ENCODE measurements around the gene CGNL1. TPM values are rescaled to one million over a fixed set of nuclear protein-coding genes. Genes with fewer than 3 reads are reported as not detected.
A peak's percentile ranks its signal among the peaks of the same experiment; 100 is the strongest.

CGNL1 gene
- total and polyA plus RNA-seq, 2 experiments from 2014 or later: 11.4 to 13.1 TPM

- no peaks in the 10 kb centered on the region for H3K79me2 ChIP-seq
- no peaks in the 10 kb centered on the region for H3K27me3 ChIP-seq
- peak overlapping the region; percentile 91 for H3K27ac ChIP-seq
- H3K36me3 ChIP-seq (replicated peaks; ENCODE audit: insufficient read depth, low read depth): no peaks in the 10 kb centered on the region
- no peaks in the 10 kb centered on the region for H3K9me2 ChIP-seq (replicated peaks; ENCODE audit: insufficient read depth)
- H3K4me3 ChIP-seq: no peak overlapping the region
- no peak overlapping the region for H3K4me2 ChIP-seq
- H3K9me3 ChIP-seq (ENCODE audit: low read depth): no peaks in the 10 kb centered on the region
- DNase-seq (ENCODE audit: low spot score): no peak
- TF ChIP-seq EZH2 (IDR thresholded peaks at IDR 0.05; ENCODE audit: borderline replicate concordance): no peak
- TF ChIP-seq EZH2phosphoT487 (IDR thresholded peaks at IDR 0.05; ENCODE audit: low read depth, severe bottlenecking, unreplicated experiment): no peak
- no peak for TF ChIP-seq CTCF (IDR thresholded peaks at IDR 0.05; ENCODE audit: poor library complexity)
- H3K4me1 ChIP-seq (ENCODE audit: insufficient read depth): peaks cover 44% of the 10 kb centered on the region
- no peaks in the 10 kb centered on the region for H4K20me1 ChIP-seq (ENCODE audit: insufficient read depth, poor library complexity, severe bottlenecking)
- no peak overlapping the region for H2AFZ ChIP-seq
- 73% methylated on average over 2 of the region's 2 CpGs for WGBS (ENCODE audit: low lambda C conversion rate, missing lambda C conversion rate)
Observed at GRCh38 chr15:57548351-57548750, 172.0 kb downstream of the CGNL1 start.

- Histone ChIP-seq H3K79me2 (no peaks in the 10 kb centered on the region), H3K4me1 (ENCODE audit: insufficient read depth) (peaks cover 44% of the 10 kb centered on the region), H4K20me1 (ENCODE audit: insufficient read depth, poor library complexity, severe bottlenecking) (no peaks in the 10 kb centered on the region), H3K4me3 (no peak overlapping the region), H3K4me2 (no peak overlapping the region), H3K27me3 (no peaks in the 10 kb centered on the region), H3K9me3 (ENCODE audit: low read depth) (no peaks in the 10 kb centered on the region), H3K9me2 (replicated peaks; ENCODE audit: insufficient read depth) (no peaks in the 10 kb centered on the region), H2AFZ (no peak overlapping the region), H3K36me3 (replicated peaks; ENCODE audit: insufficient read depth, low read depth) (no peaks in the 10 kb centered on the region), H3K27ac (peak overlapping the region; percentile 91)
- DNase-seq (ENCODE audit: low spot score): no peak
- WGBS (ENCODE audit: low lambda C conversion rate, missing lambda C conversion rate): 79% methylated on average over 5 of the region's 5 CpGs
- TF ChIP-seq EZH2phosphoT487 (IDR thresholded peaks at IDR 0.05; ENCODE audit: low read depth, severe bottlenecking, unreplicated experiment): no peak
- TF ChIP-seq EZH2 (IDR thresholded peaks at IDR 0.05; ENCODE audit: borderline replicate concordance): no peak
- TF ChIP-seq CTCF (IDR thresholded peaks at IDR 0.05; ENCODE audit: poor library complexity): no peak
Observed at GRCh38 chr15:57548835-57549234, 172.5 kb downstream of the CGNL1 start.

GRCh38 chr15:57549935-57550334 lies 173.6 kb downstream of the CGNL1 start:
- Histone ChIP-seq H3K27ac (peak overlapping the region; percentile 91), H3K4me3 (no peak overlapping the region), H4K20me1 (ENCODE audit: insufficient read depth, poor library complexity, severe bottlenecking) (no peaks in the 10 kb centered on the region), H3K4me1 (ENCODE audit: insufficient read depth) (peaks cover 55% of the 10 kb centered on the region), H3K27me3 (no peaks in the 10 kb centered on the region), H3K4me2 (no peak overlapping the region), H3K9me2 (replicated peaks; ENCODE audit: insufficient read depth) (no peaks in the 10 kb centered on the region), H3K9me3 (ENCODE audit: low read depth) (no peaks in the 10 kb centered on the region), H3K79me2 (no peaks in the 10 kb centered on the region), H2AFZ (no peak overlapping the region), H3K36me3 (replicated peaks; ENCODE audit: insufficient read depth, low read depth) (no peaks in the 10 kb centered on the region)
- DNase-seq (ENCODE audit: low spot score): no peak
- TF ChIP-seq EZH2phosphoT487 (IDR thresholded peaks at IDR 0.05; ENCODE audit: low read depth, severe bottlenecking, unreplicated experiment): no peak
- no peak for TF ChIP-seq CTCF (IDR thresholded peaks at IDR 0.05; ENCODE audit: poor library complexity)
- no peak for TF ChIP-seq EZH2 (IDR thresholded peaks at IDR 0.05; ENCODE audit: borderline replicate concordance)
- 92% methylated on average over 6 of the region's 6 CpGs for WGBS (ENCODE audit: low lambda C conversion rate, missing lambda C conversion rate)

- DNase-seq (ENCODE audit: low spot score): no peak
- Histone ChIP-seq H3K4me3 (no peak overlapping the region), H3K79me2 (no peaks in the 10 kb centered on the region), H3K27ac (peak overlapping the region; percentile 97), H3K9me3 (ENCODE audit: low read depth) (no peaks in the 10 kb centered on the region), H3K9me2 (replicated peaks; ENCODE audit: insufficient read depth) (no peaks in the 10 kb centered on the region), H3K36me3 (replicated peaks; ENCODE audit: insufficient read depth, low read depth) (no peaks in the 10 kb centered on the region), H4K20me1 (ENCODE audit: insufficient read depth, poor library complexity, severe bottlenecking) (no peaks in the 10 kb centered on the region), H3K27me3 (no peaks in the 10 kb centered on the region), H2AFZ (no peak overlapping the region), H3K4me1 (ENCODE audit: insufficient read depth) (peaks cover 62% of the 10 kb centered on the region), H3K4me2 (no peak overlapping the region)
- TF ChIP-seq EZH2phosphoT487 (IDR thresholded peaks at IDR 0.05; ENCODE audit: low read depth, severe bottlenecking, unreplicated experiment) (no peak), CTCF (IDR thresholded peaks at IDR 0.05; ENCODE audit: poor library complexity) (no peak), EZH2 (IDR thresholded peaks at IDR 0.05; ENCODE audit: borderline replicate concordance) (no peak)
- 84% methylated on average over 4 of the region's 4 CpGs for WGBS (ENCODE audit: low lambda C conversion rate, missing lambda C conversion rate)
Observed at GRCh38 chr15:57550640-57551039, 174.3 kb downstream of the CGNL1 start.

Data from hepatocyte (in vitro differentiated cells).